Stromal cell of bone marrow (primary cell): ENCODE results near the gene VAPB.
A peak's percentile ranks its signal among the peaks of the same experiment; 100 is the strongest.

Source experiments
- DNase-seq: peaks from one replicate; pipeline ENCODE4 v3.0.0-alpha.2; 2012; ENCODE audit warnings: low read depth

The VAPB gene

DNA sequence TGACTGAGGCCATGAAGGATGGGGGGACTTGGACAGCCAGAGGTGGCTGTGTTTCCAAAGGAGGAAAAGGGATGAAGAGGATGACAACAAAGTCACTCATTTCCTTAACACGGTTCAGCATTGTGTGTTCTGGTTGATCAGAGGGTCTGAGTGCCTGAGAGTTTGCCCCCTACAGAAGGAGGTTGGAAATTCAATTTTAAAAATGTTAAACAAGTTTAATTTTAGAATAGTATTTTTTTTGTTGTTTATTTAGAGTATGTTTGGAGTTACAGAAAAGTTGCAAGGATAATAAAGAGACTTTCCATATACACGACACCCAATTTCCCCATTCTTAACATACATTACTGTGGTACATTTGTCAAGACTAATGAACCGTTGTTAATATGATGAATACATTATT is 10.3 kb upstream of the VAPB start:
- no peak for DNase-seq

DNA sequence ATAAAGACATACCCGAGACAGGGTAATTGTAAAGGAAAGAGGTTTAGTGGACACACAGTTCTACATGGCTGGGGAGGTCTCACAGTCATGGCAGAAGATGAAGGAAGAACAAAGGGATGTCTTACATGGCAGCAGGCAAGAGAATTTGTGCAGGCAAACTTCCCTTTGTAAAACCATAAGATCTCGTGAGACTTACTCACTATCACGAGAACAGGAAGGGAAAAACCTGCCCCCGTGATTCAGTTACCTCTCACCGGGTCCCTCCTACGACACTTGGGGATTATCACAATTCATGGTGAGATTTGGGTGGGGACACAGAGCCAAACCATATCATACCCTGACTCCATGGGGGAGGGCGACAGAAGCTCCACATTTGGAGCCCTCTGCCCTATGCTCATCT is 7.4 kb upstream of the VAPB start:
- no peak for DNase-seq

DNA sequence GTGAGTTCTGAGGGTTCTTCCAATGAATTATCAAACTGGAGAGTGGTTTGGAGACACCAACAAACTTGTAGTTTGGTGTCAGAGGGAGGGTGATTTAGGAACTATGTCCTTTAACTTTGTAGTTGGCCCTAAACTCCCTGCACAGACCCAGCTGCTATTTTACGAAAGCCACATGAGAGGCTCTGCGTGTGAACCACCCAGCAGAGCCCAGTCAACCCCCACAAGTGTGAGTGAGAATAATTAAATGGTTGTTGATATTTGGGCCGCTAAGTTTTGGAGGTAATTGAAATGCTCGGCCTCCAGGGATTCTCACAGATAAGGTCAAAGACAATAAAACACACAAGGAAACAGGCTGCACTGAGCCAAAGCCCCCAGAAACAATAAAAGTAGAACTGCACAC is 6.9 kb upstream of the VAPB start:
- no peak for DNase-seq

DNA sequence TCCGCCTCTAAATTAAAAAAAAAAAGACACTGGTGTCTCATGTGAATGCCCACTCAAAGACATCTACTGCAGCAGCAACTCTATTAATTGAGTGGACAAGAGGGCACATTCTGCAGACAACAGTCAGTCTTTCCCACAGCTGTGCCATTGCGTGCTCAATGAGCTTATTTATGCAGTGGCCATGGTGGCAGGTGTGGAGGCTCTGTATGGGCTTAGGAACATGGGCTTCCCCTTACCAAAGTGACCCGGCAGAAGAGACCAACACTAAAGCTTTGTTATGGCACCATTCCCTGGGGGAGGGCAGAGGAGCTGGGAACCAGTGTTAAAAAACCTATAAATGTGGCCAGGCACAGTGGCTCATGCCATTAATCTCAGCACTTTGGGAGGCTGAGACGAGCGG is 4.2 kb upstream of the VAPB start:
- no peak for DNase-seq

DNA sequence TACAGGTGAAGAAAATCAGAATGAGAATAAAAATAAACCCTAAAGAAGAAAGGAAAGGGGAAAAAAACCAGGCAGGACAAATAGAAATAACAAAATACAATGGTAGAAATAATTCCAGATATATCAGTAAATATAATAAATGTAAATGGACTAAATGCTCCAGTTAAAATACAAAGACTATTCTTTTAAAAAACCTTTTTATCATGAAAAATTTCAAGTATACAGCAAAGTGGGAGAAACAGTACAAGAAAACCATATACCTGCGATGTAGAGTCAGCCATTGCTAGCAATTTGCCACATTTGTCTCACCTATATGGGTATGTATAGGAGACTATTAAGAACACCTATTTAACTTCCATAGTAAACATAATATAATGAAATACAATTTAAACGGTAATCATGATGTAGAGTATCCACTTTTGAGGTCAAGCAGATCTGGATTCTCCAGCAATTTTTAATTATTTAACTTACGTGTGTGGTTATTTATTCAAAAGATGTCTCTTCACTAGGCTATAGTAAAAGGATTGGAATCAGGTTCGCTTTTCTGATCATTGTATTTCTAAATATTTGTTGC is 914 bp upstream of the VAPB start:
- DNase-seq = no peak

DNA sequence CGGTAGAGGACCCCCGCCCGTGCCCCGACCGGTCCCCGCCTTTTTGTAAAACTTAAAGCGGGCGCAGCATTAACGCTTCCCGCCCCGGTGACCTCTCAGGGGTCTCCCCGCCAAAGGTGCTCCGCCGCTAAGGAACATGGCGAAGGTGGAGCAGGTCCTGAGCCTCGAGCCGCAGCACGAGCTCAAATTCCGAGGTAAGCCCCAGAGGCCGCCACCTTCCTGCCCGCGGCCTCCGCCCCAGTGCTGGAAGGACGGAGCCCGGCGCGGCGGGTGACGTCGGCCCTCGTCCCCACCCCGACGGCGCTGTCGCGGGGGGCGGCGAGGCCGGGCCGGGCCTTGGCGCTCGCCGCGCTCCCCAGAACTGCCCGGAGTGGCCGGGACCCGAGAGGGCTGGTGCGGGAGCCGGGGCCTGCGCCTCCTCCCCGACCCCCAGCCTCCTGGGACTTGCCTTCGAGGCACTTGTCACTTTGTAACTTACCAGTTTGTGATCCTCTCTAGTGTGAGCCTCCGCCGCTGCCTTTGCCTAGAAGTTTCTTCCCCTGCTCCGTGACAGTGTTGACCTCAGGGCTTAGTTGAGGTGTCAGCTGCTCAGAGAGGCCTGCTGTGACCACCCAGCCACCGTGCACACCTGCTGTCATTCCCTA is 417 bp downstream of the VAPB start:
- DNase-seq = no peak

DNA sequence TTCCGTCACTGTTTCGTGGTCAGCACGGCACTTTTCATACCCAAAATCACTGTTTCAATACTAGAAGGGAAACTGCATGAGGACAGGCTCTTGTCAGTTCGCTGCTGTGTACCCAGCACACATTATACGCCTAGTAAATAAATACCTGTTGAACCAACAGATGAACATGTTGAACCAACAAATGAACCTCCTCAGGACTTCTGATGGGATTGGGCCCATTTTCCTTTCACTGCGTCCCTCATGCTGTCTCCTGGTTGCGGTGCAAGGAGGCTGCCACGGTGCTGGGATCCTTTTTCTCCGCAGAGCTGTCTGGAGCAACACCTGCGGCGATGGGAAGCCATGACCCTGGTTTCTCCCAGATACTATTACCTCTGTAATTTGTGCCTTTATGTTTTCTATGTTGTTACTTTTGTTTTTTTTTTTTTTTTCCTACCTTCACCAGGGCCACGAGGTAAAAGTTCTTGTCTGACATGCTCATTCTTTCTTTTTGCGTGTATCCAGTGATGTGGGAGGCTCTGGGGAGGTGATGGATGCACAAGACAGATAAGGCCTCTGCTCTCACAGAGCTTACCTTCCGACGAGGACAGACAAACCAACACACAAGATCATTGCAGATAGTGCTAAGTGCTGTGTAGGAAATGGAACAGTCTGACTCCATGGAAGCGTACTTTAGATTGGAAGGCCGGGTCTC is 1.1 kb downstream of the VAPB start:
- DNase-seq = no peak

DNA sequence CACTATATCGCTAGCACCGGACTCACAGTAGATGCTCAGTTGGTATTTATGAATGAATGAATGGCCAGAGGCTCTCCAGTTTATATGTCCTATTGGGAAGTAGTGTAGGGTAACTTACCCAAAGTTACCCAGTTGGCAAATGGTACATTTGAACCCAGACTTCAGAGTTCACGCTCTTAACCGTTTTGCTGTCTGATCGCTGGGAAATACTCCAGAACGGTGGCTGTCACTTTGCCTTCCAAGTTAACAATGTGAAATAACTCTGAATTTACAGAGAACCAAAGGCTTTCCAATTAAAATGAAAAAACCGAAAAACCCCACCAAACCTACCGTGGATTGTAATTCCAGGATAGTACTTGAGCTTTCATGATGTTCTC is 1.6 kb downstream of the VAPB start:
- no peak for DNase-seq

DNA sequence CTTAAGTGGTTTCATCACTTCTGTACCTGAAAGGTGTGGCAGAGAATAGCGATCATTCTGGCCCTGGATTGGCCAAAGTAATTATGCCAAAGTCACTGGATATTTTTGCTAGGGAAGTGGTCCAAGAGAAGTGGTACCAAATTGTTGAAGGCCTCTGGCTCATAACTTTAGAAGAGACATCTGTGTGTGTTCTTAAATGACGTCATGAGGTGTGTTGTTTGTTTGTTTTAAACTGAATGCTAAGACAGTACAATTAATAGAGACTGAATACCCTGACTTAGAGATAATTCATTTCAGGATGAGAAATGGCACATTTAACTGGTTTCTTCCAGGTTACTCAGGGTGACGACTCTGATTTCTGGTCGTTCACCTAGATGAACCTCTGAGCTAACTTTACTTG is 3.3 kb downstream of the VAPB start:
- DNase-seq = no peak

DNA sequence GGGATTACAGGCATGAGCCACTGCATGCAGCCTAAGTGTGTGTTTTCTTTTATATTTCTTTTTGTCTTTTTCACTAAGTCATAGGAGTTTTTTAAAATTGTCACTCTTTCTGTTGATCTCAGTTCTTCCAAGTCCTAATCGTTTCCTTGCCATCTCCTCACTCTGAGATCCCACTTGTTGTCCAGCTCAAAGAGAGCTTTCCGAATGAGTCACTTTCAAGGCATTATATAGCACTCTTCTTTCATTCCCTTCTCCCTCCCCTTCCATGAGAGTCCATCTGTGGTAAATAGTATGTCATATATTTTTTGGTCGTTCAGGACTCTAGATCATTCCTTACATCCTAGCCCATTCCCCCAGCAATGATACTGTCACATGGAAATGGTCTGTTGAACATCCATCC is 4.3 kb downstream of the VAPB start:
- DNase-seq = no peak

DNA sequence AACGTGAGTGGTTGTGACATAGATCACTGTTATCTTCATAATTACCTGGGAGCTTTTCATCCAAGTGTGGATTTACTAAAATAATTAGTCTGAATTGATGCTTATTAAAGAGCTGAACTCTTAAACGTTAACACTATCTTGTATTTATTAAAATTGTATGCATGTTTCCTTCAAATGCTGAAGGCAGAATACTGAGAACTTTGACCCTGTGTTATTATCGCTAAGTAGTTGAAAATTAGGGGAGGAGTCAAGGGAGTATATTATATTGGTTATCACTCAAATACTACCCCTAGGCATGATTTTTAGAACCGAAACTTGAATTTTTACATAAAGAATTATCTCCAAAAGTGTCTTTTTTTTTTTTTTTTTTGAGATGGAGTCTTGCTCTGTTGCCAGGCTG is 5.8 kb downstream of the VAPB start:
- DNase-seq = no peak

DNA sequence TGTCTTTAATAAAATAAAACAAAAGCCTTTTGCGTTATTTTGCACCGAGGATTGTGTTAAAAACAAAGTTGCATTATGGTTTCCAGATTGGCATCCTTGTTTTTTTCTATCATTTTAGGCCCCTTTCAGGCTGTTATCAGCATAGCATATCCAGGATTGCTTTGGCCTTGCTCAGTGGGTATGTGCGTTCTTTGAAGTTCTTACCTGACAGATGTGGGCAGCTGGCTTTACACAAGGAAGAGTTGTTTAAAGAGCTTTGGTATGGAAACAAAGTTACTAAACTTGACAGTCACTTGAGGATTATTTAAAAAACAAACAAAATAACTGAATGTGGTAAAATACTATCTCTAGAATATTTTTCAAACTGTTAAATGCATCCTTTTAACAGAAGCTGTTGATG is 6.6 kb downstream of the VAPB start:
- no peak for DNase-seq

DNA sequence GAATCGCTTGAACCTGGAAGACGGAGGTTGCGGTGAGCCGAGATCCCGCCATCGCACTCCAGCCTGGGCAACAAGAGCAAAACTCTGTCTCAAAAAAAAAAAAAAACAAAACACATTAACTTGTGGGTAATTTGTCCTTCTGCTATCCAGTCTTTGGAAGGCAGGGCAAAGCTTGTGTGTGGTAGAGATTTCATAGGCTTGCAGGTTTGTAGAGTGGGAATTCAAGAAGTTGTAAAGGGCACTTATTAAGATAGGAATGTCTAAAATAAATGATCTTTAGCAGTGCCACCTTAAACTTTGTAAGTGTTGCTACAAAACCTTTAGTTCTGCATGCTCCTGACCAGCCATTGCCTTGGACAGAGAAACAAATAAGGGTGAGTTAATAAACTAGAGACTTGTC is 8.4 kb downstream of the VAPB start:
- DNase-seq = no peak

DNA sequence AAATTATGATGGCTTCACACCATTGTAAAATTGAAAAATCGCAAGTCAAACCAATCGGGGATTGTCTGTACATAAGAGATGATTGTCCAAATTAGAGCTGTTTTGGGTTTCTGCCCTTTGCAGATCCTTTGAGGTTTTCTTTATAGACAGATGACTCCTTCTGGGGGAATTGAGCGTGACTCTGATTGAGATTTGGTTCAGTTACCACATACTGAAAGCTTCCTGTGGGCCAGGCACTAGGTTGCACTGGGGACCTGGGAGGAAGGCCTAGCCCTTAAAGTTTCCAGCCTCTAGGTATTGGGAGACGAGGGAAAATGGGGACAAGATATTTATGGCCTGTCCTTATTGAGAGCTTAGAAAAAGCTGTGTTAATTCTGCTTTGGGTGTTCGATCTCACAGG is 9.2 kb downstream of the VAPB start:
- DNase-seq = no peak

DNA sequence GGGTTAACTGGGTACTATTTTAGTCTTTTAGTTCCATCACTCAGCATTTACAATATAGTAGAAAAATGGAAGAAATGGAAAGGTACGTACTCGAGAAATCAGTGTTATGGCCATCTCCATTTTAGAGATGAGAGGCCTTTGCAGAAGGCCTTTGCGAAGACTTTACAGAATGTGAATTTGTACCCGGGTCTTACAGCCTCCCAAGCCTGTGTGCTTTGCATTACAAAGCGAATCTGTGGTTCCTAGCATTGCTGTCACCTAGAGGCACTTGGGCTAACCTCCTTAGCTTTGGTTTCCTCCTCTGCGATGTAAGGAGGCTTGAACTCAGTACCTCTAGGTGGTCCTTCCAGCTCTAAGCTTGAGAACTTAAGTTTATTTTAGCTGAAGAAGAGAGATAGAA is 10.9 kb downstream of the VAPB start:
- no peak for DNase-seq

DNA sequence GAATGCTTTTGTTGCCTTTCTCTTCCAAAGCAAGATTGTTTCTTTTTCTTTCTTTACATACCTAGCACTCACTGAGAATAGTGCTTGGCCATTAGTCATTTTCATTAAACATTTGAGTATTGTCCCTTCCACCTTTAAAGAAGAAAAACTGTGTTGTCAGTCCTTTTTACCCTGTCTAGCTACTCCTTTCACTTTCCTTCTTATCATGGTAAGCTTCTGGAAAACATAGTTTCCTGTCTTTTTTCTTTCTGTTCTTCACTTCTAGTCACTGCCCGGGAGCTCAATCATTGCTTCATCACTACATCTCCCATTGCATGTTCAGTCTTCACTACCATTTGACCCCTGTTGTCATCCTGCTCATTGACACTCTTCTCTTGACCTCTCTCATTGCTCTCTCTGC is 12.1 kb downstream of the VAPB start:
- DNase-seq = no peak

DNA sequence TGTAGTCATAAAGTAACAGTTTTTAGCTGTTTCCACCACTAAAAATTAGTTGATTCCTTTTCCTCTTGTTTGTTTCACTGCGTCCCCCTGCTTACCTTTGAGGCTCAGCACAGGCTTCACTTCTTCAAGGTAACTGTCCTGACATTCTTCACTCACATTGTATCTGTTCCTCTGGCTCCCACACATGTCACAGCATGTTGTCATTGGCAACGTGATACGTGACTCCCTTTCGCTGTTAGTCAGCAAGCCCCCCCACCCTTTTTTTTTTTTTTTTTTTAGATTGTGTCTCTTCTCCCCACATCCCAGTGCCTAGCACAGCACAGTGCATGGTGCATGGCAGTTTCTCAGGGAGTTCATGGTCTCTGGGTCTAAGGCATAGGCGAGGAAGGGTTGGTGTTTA is 13.3 kb downstream of the VAPB start:
- no peak for DNase-seq

DNA sequence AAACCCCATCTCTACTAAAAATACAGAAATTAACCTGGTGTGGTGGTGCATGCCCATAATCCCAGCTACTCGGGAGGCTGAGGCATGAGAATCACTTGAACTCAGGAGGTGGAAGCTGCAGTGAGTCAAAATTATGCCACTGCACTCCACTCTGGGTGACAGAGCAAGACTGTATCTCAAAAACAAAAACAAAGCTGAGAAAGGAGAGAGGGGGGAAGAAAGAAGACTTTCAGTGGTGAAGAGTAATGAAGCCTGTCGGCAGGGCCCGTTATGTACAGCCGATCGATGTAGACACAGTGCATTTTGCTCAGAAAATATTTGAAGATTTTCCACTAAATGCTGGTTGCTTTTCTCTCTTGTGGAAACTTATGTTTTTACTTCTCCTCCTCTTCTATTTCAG is 13.8 kb downstream of the VAPB start:
- no peak for DNase-seq

DNA sequence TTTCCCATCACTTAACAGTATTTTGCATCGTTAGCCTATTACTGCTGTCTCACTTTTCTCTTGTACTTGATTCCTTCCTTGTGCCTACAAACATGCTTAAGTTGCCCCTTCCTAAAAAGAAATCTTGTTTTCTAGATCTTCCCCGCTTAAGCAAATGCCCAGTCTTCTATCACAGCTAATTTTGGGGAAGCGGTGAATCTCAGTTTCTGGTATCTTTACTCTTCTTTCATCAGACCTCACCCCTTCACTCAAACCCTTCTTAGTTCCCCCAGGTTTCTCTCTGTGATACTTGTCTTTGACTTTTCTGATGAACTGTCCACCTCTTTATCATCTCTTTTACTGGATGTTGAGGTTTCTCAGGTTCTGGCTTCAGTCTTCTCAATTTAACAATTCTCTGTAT is 14.2 kb downstream of the VAPB start:
- DNase-seq = no peak

DNA sequence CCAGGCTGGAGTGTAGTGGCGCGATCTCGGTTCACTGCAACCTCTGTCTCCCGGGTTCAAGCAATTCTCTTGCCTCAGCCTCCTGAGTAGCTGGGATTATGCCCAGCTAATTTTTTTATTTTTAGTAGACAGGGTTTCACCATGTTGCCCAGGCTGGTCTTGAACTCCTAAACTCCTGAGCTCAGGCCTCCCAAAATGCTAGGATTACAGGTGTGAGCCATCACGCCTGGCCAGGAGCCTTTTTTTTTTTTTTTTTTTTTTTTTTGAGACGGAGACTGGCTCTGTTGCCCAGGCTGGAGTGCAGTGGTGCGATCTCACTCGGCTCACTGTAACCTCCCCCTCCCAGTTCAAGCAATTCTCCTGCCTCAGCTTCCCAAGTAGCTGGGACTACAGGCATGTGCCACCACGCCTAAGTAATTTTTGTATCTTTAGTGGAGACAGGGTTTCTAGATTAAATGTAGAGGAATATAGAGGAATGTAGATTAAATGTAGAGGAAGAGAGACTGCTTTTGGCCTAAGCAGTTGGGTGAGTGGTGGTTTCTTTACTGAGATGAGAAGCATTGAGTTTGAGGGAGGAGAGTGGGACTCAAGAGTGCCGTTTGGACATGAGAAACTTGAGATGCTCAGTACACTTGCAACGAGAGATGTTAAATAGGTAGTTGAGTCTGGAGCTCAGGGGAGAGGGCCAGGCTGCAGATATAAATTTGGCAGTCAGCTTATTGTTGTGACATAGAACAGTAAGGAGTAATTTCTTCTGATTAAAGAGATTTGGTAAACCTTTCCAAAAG is 16.7 kb downstream of the VAPB start:
- no peak for DNase-seq

DNA sequence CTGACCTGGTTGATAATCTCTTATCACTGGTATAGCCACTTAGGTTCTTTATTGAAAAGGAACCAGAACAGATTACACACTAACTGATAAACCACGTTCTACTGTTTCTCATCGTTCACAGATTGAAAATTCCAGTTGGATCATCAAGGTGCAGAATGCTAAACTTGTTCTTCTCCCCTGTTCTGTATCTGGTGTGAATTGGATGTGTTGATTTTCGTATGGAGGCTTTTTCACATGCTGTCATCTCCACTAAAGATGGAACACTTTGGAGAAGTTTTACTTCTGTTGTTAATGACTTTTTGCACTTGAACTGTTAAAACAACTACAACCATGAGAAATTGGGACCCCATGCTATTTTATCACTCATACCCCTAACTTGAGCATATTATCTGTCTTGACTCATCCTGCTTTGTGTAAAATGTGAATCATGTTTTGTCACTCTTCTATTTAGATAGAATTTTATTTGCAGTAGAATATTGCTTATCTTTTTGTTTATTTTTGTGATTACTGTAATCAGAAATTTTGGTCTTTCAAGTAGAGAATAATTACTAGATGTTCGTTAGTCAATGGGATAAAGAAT is 17.5 kb downstream of the VAPB start:
- DNase-seq = no peak

DNA sequence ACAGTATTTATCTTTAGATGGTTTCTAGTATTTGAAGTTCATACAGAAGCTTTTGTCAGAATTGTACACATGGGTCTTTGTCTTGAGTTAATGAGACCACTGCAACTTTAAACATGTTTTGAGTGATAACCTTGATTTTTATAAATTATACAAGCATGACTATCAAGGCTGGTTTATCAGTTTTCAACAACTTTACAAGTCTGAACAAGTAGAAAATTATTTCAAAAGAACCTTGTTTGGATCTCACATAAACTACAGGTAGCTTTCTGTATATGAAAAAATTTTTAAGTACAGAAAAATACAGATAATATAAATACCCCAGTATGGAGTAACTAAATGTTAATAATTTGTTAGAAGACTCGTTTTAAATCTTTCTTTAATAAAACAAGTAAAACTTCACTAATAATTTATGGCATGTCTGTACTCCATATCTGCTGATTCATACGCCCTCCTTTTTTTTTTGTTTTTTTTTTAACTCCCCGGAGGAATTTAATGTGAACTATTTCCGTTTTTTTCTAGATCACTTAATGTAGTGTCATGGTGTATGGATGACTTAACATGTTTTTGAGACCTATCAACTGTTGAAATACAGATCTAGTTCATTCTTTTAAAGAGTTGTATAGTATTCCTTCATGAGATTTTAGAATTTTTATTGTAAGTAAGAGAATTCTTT is 18.3 kb downstream of the VAPB start:
- DNase-seq = peak; percentile 22
